HG03060 (cell line): ENCODE measurements around the gene SLC24A1.

Experiments
- ATAC-seq: cut with Tn5 transposase; IDR thresholded peaks from one replicate; pipeline ENCODE4 v1.9.1; 2021; ENCODE audit warnings: low read depth, moderate number of reproducible peaks; ENCODE audit not compliant: unreplicated experiment

The SLC24A1 gene

GRCh38 chr15:65651042-65651322, 29.2 kb downstream of the SLC24A1 start:
- no peak for ATAC-seq

- no peak for ATAC-seq
Measured at GRCh38 chr15:65651831-65652749, 30.4 kb downstream of the SLC24A1 start.

GRCh38 chr15:65653341-65653740, 31.6 kb downstream of the SLC24A1 start:
- no peak for ATAC-seq

- no peak for ATAC-seq
Measured at GRCh38 chr15:65653801-65654521, 32.2 kb downstream of the SLC24A1 start.

GRCh38 chr15:65655026-65655425, 33.3 kb downstream of the SLC24A1 start:
- ATAC-seq, result no peak

GRCh38 chr15:65655457-65655856, 33.7 kb downstream of the SLC24A1 start:
- no peak for ATAC-seq

GRCh38 chr15:65659502-65660052, 37.8 kb downstream of the SLC24A1 start:
- ATAC-seq, result no peak

GRCh38 chr15:65660927-65661326, 39.2 kb downstream of the SLC24A1 start:
- no peak for ATAC-seq

GRCh38 chr15:65663521-65663920, 41.8 kb downstream of the SLC24A1 start:
- ATAC-seq, result peak; percentile 49

- ATAC-seq, result no peak
Measured at GRCh38 chr15:65666257-65666656, 44.5 kb downstream of the SLC24A1 start.

- ATAC-seq, result no peak
Measured at GRCh38 chr15:65675551-65675950, 53.8 kb downstream of the SLC24A1 start.

- ATAC-seq, result no peak
Measured at GRCh38 chr15:65676123-65676522, 54.4 kb downstream of the SLC24A1 start.

- no peak for ATAC-seq
Measured at GRCh38 chr15:65680544-65680943, 58.8 kb downstream of the SLC24A1 start.

GRCh38 chr15:65682404-65682911, 60.7 kb downstream of the SLC24A1 start:
- no peak for ATAC-seq

GRCh38 chr15:65688462-65688861, 66.7 kb downstream of the SLC24A1 start:
- ATAC-seq, result no peak

- ATAC-seq, result no peak
Measured at GRCh38 chr15:65690173-65690572, 68.4 kb downstream of the SLC24A1 start.

- no peak for ATAC-seq
Measured at GRCh38 chr15:65690778-65691177, 69.0 kb downstream of the SLC24A1 start.

- no peak for ATAC-seq
Measured at GRCh38 chr15:65695081-65695480, 73.3 kb downstream of the SLC24A1 start.
